ENCODE results near the gene NMRK2.

NMRK2 gene

DNA sequence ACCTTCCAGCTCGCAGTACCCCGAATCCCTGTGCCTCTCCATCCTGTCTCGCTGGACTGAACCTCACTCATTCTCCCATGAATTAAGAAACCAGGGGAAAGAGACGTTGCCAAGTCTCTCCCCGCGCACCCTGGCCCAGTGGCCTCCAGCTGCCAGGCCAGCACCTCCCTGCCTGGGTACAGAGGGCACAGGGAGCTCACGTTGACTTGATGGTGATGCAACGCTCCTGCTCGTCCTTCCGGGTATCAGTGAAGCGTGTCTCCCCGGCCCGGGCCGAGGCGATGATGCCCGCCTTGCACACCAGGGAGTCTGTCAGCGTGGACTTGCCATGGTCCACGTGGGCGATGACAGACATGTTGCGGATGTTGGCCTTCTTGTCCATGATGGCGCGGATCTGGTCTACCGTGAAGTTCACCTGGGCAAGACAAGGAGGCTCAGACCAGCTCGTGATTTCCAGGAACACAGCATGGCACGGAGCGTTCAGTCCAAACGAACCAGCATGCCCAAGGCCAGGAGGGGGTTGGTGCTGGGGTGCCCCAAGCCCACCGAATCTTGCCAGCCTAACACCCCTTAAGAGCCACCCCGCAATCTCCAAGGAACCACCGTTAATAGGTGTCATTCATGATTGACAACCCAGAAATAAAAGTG lies 51.2 kb downstream of the NMRK2 start:
- CTCF ChIA-PET, result no interaction called here
- TF ChIP-seq TARDBP (IDR thresholded peaks at IDR 0.05), result no peak
- no peak for TF ChIP-seq ZNF384 (IDR thresholded peaks at IDR 0.05)
- TF ChIP-seq FOXA1 (IDR thresholded peaks at IDR 0.05), result no peak
- POLR2A ChIA-PET, result interaction anchor here (2.4 to 4.2 kb wide), 3 partner anchors 9 to 15 kb away, joined by 24 to 39 read pairs (median 35); partner anchors contain the start of gene DAPK3
- no peak for DNase-seq (ENCODE audit: extremely low spot score)

DNA sequence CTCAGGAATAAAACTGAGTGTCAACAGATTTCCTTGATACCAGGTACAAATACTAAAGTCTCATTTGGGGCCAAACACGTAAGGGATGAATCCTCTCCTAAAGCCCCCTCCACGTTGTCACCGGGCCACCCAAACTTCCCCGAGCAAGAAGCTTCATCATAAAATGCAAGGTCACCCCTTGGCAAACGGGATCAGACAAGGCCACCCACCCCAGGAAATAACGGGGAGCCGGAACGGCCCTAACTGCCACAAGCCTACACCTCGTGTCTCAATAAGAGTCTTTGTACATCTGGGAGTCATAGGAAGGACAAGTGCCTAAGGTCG lies 51.7 kb downstream of the NMRK2 start:
- CTCF ChIA-PET, result no interaction called here
- POLR2A ChIA-PET, result interaction anchor here (0.5 to 4.2 kb wide), 8 partner anchors 9 to 157 kb away, joined by 4 to 39 read pairs (median 9); partner anchors contain the start of genes DAPK3, NMRK2 and PIAS4
- DNase-seq (ENCODE audit: extremely low spot score), result no peak
- no peak for TF ChIP-seq FOXM1 (IDR thresholded peaks at IDR 0.05; ENCODE audit: borderline replicate concordance)
- TF ChIP-seq TARDBP (IDR thresholded peaks at IDR 0.05), result no peak
- TF ChIP-seq, protein P1, sequence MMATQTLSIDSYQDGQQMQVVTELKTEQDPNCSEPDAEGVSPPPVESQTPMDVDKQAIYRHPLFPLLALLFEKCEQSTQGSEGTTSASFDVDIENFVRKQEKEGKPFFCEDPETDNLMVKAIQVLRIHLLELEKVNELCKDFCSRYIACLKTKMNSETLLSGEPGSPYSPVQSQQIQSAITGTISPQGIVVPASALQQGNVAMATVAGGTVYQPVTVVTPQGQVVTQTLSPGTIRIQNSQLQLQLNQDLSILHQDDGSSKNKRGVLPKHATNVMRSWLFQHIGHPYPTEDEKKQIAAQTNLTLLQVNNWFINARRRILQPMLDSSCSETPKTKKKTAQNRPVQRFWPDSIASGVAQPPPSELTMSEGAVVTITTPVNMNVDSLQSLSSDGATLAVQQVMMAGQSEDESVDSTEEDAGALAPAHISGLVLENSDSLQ (IDR thresholded peaks at IDR 0.05), result no peak

DNA sequence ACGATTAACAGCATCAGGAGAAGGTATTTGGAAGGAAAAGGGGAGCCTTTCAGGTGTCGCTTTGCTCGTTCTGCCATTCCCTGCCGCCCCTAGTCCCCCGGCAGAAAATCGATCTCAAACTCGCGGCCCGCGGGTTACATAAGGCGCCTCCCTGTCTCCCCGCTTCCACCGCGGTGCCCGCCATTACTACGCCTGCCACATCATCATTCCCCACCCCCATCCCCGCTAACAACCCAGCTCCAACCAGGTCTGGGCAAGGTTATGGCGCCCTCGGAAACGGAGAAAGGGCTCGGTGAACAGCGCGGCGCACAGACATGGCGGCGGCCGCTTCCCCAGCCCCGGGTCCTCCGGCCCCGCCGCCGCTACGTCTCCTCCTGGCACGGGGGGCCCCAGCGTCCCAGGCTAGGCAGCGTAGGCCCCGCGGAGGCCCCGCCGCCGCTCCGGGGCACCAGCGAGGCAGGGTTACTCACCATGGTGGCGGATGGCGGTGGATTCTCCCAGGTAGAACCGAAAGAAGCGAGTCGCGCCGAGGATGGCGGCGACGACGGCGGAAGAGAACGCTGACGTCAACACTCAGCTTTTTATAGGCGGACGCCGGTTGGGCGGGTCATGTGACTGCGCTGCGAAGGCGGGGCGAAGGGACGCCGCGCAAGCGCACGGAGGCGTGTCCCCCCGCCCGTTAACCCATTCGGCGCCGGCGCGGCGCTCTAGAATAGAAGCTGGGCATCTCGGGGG lies 52.2 kb downstream of the NMRK2 start, which contains the start of gene EEF2:
TSS of gene EEF2 (minus strand) at position 556 of the 735 bp plus-strand sequence. CDS start at position 473, 83 bp downstream.
- peak; percentile 92 for TF ChIP-seq ELF4 (IDR thresholded peaks at IDR 0.05)
- peak; percentile 74 for TF ChIP-seq NFRKB (IDR thresholded peaks at IDR 0.05)
- no peak; the same call in 1 of the 2 replicates for TF ChIP-seq FOXM1 (IDR thresholded peaks at IDR 0.05; ENCODE audit: borderline replicate concordance)
- TF ChIP-seq FOXK2 (IDR thresholded peaks at IDR 0.05), result no peak
- TF ChIP-seq ZNF384 (IDR thresholded peaks at IDR 0.05), result no peak
- ChIA-PET CTCF (interaction anchor here (0.6 to 1.5 kb wide), 6 partner anchors 13 to 217 kb away, joined by 3 to 5 read pairs (median 3); no protein-coding TSS in a partner anchor), POLR2A (interaction anchor here (0.5 to 4.2 kb wide), 32 partner anchors 8 to 223 kb away, joined by 3 to 39 read pairs (median 4); partner anchors contain the start of genes DAPK3, MRPL54, NMRK2 and PIAS4)
- DNase-seq (ENCODE audit: extremely low spot score), result peak; percentile 93

DNA sequence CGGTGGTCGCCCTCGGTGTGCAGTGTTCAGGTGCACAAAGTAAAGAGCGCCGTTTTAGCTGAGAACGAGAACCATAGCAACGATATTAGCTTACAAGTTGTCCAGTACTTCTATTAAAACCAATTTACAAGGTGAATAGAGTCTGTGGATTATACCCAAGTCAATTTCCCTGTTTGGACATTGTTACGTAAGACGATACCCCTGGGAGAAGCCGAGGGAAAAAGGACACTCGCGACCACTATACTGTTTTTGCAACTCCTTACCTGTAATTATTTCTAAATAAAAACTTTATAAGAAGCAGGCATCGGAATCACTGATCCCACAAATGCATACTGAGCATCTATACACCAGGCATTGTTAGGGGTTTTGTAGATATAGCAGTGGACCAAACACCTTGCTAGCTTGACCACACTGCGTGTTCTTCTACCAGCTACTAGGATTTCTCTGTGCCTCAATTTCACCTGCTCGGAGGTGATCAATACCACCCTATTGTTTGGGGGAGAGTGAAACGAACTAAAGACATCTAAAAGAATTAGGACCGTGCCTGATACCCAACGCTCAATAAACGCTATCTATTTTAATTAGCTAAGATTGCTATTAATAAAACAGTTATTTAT lies 52.9 kb downstream of the NMRK2 start:
- POLR2A ChIA-PET, result interaction anchor here (0.6 to 4.2 kb wide), 31 partner anchors 9 to 223 kb away, joined by 3 to 39 read pairs (median 5); partner anchors contain the start of genes DAPK3, MRPL54, NMRK2 and PIAS4
- CTCF ChIA-PET, result interaction anchor here (0.6 to 1.5 kb wide), 6 partner anchors 13 to 216 kb away, joined by 3 to 5 read pairs (median 3); no protein-coding TSS in a partner anchor
- TF ChIP-seq NFRKB (IDR thresholded peaks at IDR 0.05), result no peak
- no peak for DNase-seq (ENCODE audit: extremely low spot score)

DNA sequence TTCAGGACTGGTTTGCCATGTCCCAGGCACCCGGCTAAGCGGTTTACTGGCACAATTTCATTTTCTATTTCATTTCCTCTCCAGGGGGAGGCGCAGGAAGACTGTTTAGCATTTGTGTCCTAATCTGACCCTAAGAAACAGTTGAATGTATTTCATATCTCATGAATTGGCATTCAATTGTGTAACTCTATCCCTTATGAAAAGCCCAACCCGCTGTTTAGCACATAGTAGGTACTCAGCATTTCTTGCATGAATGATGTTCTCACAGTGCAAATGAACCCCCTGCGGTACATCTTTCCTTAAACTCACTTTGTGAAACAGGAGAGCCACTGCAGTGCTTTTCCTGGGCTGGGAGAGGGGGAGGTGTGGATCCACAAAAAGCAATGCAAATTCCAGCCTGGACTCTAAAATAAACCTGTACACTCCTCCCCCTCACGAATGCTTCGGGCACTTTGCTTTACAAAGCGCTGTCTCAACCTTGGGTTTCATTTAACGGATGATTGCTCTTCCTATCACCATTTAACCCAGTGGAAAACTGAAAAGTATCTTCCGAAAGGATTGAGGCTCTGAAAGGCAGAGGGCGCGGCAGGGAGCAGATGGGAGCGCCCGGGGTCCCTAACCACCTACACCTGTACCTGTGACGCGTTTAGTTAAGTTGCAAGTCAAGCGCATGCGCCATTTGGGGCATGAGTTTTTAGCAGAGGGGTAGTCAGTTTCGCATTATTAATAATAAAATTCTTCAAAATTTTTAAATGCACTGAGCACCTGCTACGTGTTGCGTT lies 53.6 kb downstream of the NMRK2 start:
- DNase-seq (ENCODE audit: extremely low spot score), result peak; percentile 33
- TF ChIP-seq SP1 (IDR thresholded peaks at IDR 0.05) (no peak), NFRKB (IDR thresholded peaks at IDR 0.05) (no peak), BHLHE40 (IDR thresholded peaks at IDR 0.05; ENCODE audit: borderline replicate concordance) (no peak), ARNT (IDR thresholded peaks at IDR 0.05) (no peak), ELF4 (IDR thresholded peaks at IDR 0.05) (no peak), FOXM1 (IDR thresholded peaks at IDR 0.05; ENCODE audit: borderline replicate concordance) (no peak), L3MBTL2 (conservative IDR thresholded peaks at IDR 0.05) (no peak), FOXA1 (IDR thresholded peaks at IDR 0.05) (no peak), LEF1 (IDR thresholded peaks at IDR 0.05; ENCODE audit: borderline replicate concordance) (no peak; the same call in 1 of the 2 replicates), FOXK2 (IDR thresholded peaks at IDR 0.05) (no peak), CTBP1 (IDR thresholded peaks at IDR 0.05; ENCODE audit: borderline replicate concordance) (no peak), SUZ12 (IDR thresholded peaks at IDR 0.05) (no peak), HDGF (IDR thresholded peaks at IDR 0.05; ENCODE audit: borderline replicate concordance) (no peak), TARDBP (IDR thresholded peaks at IDR 0.05) (no peak), ZNF384 (IDR thresholded peaks at IDR 0.05) (no peak)
- TF ChIP-seq, protein P1 (IDR thresholded peaks at IDR 0.05), result no peak
- ChIA-PET POLR2A (interaction anchor here (0.8 to 4.2 kb wide), 11 partner anchors 10 to 224 kb away, joined by 3 to 39 read pairs (median 7); partner anchors contain the start of genes DAPK3, MRPL54 and PIAS4), CTCF (interaction anchor here (1.0 to 1.5 kb wide), 4 partner anchors 14 to 216 kb away, joined by 3 to 4 read pairs (median 3); no protein-coding TSS in a partner anchor)

DNA sequence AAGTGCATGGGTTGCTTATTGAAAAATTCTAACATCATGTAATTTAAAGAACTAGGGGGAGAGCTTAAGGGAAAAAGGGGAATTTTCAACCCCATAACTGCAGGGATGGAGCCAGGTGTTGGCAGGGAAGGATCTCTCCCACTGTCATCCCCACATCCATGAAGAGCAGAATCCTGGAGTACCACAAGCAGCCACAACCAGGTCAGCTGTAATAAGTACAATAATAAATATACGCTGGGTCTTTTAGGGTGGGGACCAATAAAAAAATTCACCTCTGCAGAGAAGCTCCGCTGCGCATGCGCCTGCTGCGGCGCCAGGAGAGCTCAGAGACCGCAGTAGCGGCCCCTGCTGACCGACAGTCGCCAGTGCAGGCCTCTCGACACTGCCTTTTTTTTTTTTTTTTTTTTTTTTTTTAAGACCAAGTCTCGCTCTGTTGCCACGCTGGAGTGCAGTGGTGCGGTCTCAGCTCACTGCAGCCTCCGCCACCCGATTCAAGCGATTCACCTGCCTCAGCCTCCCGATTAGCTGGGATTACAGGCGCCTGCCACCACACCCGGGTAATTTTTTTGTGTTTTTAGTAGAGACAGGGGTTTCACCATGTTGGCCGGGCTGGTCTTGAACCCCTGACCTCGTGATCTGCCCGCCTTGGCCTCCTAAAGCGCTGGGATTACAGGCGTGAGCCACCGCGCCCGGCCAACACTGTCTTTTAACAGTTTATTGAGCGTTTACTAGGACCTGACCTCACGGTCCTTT lies 54.9 kb downstream of the NMRK2 start:
- DNase-seq (ENCODE audit: extremely low spot score), result peak; percentile 83
- TF ChIP-seq FOXM1 (IDR thresholded peaks at IDR 0.05; ENCODE audit: borderline replicate concordance), result no peak
- peak; percentile 100 for TF ChIP-seq ZNF384 (IDR thresholded peaks at IDR 0.05)
- no peak for TF ChIP-seq NFRKB (IDR thresholded peaks at IDR 0.05)
- POLR2A ChIA-PET, result interaction anchor here (0.6 to 1.8 kb wide), 6 partner anchors 9 to 78 kb away, joined by 3 to 12 read pairs (median 6); partner anchors contain the start of gene PIAS4
- CTCF ChIA-PET, result interaction anchor here (0.6 to 1.8 kb wide), 12 partner anchors 8 to 878 kb away, joined by 3 to 8 read pairs (median 4); partner anchors contain the start of genes DAPK3 and MRPL54

Data from HEK293T (cell line).